OCI-LY7 (cell line): ENCODE measurements around the gene STIM2. TPM values are rescaled to one million over a fixed set of nuclear protein-coding genes. Genes with fewer than 3 reads are reported as not detected.

Experiments
- BruUV-seq: library from RNA; stranded (reverse); fragments of 400-500 nt; replicated peaks from 2 replicates; lab custom pipeline; 2021; lab: Mats Ljungman, UMichigan
- CTCF ChIA-PET: fragments of 300-600 bp; sonication (Branson Sonifier 250); formaldehyde crosslinking; loops from one replicate; lab custom pipeline; 2022; ENCODE audit warnings: antibody characterized with exemption; ENCODE audit not compliant: unreplicated experiment; lab: Charles Lee
- POLR2A ChIA-PET: fragments of 300-600 bp; sonication (Branson Sonifier 250); formaldehyde crosslinking; loops from one replicate; lab custom pipeline; 2022; ENCODE audit warnings: antibody characterized with exemption; lab: Charles Lee
- DNase-seq: peaks from one replicate; pipeline ENCODE4 v3.0.0-alpha.2; 2015; ENCODE audit warnings: low spot score
- H2AFZ ChIP-seq: fragments of 200-600 bp; sonication (generic), shearing (Covaris generic); 2 replicates; pipeline ENCODE4 v1.6.1; 2014; ENCODE audit warnings: mild to moderate bottlenecking, antibody characterized with exemption, low read length, moderate library complexity
- H3K27ac ChIP-seq: fragments of 200-600 bp; sonication (generic); 2 replicates; pipeline ENCODE4 v1.5.1; 2014; ENCODE audit warnings: mixed run types, low read depth, mild to moderate bottlenecking, moderate library complexity, low read length, inconsistent platforms; ENCODE audit not compliant: poor library complexity, severe bottlenecking
- H3K36me3 ChIP-seq: fragments of 200-600 bp; sonication (generic); 2 replicates; pipeline ENCODE4 v1.6.1; 2014; ENCODE audit warnings: mild to moderate bottlenecking, antibody characterized with exemption, low read length, moderate library complexity, mixed read lengths; ENCODE audit not compliant: insufficient read depth
- H3K4me1 ChIP-seq: fragments of 200-600 bp; sonication (generic); 2 replicates; pipeline ENCODE4 v1.5.1; 2014; ENCODE audit warnings: mild to moderate bottlenecking, low read length; ENCODE audit not compliant: insufficient read depth, poor library complexity, severe bottlenecking
- H3K4me2 ChIP-seq: fragments of 200-600 bp; sonication (generic); 2 replicates; pipeline ENCODE4 v1.6.1; 2014; ENCODE audit warnings: mild to moderate bottlenecking, low read length
- H3K4me3 ChIP-seq: fragments of 200-600 bp; sonication (generic); 2 replicates; pipeline ENCODE4 v1.5.1; 2014; ENCODE audit warnings: mild to moderate bottlenecking, low read depth, low read length; ENCODE audit not compliant: poor library complexity, severe bottlenecking
- H3K79me2 ChIP-seq: fragments of 200-600 bp; sonication (generic); 2 replicates; pipeline ENCODE4 v1.6.1; 2016; ENCODE audit warnings: low read depth, mild to moderate bottlenecking, low read length, moderate library complexity, mixed read lengths; ENCODE audit not compliant: insufficient read depth
- H3K9me2 ChIP-seq: fragments of 200-600 bp; sonication (generic); 2 replicates; pipeline ENCODE4 v1.6.1; 2016; ENCODE audit warnings: mild to moderate bottlenecking, low read length, mixed read lengths; ENCODE audit not compliant: insufficient read depth
- H3K9me3 ChIP-seq: fragments of 200-600 bp; sonication (generic); 2 replicates; pipeline ENCODE4 v1.6.1; 2014; ENCODE audit warnings: mild to moderate bottlenecking, mixed run types, low read length, mixed read lengths
- H4K20me1 ChIP-seq: fragments of 200-600 bp; sonication (generic); 2 replicates; pipeline ENCODE4 v1.6.1; 2014; ENCODE audit warnings: mild to moderate bottlenecking, antibody characterized with exemption, low read length, moderate library complexity, mixed read lengths; ENCODE audit not compliant: insufficient read depth
- EZH2phosphoT487 ChIP-seq: fragments of 200-600 bp; sonication (generic); IDR thresholded peaks from 2 replicates; pipeline ENCODE4 v1.6.1; 2018; ENCODE audit warnings: low read depth, borderline replicate concordance, mild to moderate bottlenecking, mixed run types, antibody characterized with exemption, low read length, moderate library complexity, mixed read lengths
- intact Hi-C: fragments of 100-400 bp; cut with micrococcal nuclease; formaldehyde crosslinking; loops from one replicate; pipeline ENCODE4 v1.10.0; 2022; ENCODE audit not compliant: unreplicated experiment
- total RNA-seq, 2 experiments: library from RNA; depleted of rRNA in 1 of 2; stranded (reverse); fragments of >200 nt in 1 of 2; shearing (Covaris generic) in 1 of 2; gene quantifications; 2 replicates each; pipeline ENCODE4 v1.2.3, GENCODE V29; 2014 to 2022
- TF ChIP-seq, protein P1 (sequence below): fragments of 200-600 bp; sonication (generic); conservative IDR thresholded peaks from 2 replicates; pipeline ENCODE4 v1.5.1; 2014; ENCODE audit warnings: mild to moderate bottlenecking, antibody characterized with exemption, low read length, moderate library complexity, mixed read lengths

Gene STIM2
- total RNA-seq, 2 experiments from 2014 or later: 108 to 309 TPM

DNA sequence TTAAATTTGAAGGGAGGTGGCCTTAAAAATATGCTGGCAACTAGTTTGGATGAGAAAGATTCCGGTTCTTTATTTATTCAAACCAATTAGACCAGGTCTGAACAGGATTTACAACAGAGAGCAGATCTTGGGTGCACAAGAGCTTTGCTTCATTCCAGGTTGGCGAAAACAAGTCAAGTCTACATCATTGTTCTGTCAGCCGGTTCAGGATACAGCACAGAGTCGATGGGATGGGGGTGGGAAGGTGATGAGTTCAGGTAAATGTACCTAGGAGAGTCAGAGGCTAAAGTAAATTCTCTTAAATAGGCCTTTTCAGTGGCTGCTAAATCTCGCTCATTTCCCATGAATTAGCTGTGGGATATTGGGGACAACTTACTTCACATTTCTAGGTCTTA lies 882 bp upstream of the STIM2 start:
- peak overlapping the region; percentile 92 for H3K4me2 ChIP-seq
- H3K79me2 ChIP-seq: peaks cover 56% of the 10 kb centered on the region
- peak overlapping the region; percentile 87 for H3K27ac ChIP-seq
- no peak overlapping the region; the same call in 1 of the 2 replicates for H2AFZ ChIP-seq
- peaks cover 33% of the 10 kb centered on the region for H3K4me1 ChIP-seq
- ChIA-PET POLR2A (interaction anchor here (0.7 to 11.9 kb wide), 14 partner anchors 11 to 990 kb away, joined by 3 to 440 read pairs (median 4); partner anchors contain the start of gene TBC1D19), CTCF (interaction anchor here (1.0 to 1.4 kb wide), 3 partner anchors 27 to 31 kb away, joined by 3 to 6 read pairs (median 6); no protein-coding TSS in a partner anchor)
- TSS peak; percentile 93 for BruUV-seq
- H3K9me3 ChIP-seq: no peaks in the 10 kb centered on the region
- peak overlapping the region; percentile 93 for H3K4me3 ChIP-seq
- H3K9me2 ChIP-seq: no peaks in the 10 kb centered on the region
- TF ChIP-seq EZH2phosphoT487: no peak
- TF ChIP-seq, protein P1, sequence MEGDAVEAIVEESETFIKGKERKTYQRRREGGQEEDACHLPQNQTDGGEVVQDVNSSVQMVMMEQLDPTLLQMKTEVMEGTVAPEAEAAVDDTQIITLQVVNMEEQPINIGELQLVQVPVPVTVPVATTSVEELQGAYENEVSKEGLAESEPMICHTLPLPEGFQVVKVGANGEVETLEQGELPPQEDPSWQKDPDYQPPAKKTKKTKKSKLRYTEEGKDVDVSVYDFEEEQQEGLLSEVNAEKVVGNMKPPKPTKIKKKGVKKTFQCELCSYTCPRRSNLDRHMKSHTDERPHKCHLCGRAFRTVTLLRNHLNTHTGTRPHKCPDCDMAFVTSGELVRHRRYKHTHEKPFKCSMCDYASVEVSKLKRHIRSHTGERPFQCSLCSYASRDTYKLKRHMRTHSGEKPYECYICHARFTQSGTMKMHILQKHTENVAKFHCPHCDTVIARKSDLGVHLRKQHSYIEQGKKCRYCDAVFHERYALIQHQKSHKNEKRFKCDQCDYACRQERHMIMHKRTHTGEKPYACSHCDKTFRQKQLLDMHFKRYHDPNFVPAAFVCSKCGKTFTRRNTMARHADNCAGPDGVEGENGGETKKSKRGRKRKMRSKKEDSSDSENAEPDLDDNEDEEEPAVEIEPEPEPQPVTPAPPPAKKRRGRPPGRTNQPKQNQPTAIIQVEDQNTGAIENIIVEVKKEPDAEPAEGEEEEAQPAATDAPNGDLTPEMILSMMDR: no peak
- H3K36me3 ChIP-seq: peaks cover 26% of the 10 kb centered on the region
- H4K20me1 ChIP-seq: peaks cover 21% of the 10 kb centered on the region
- intact Hi-C loops: loop anchor here (1.0 to 5.0 kb wide), 10 partner anchors 28 to 987 kb away; no protein-coding TSS in a partner anchor
- peak; percentile 52 for DNase-seq

GRCh38 chr4:26860922-26861433 lies 337 bp downstream of the STIM2 start:
- intact Hi-C loops: loop anchor here (1.0 to 5.0 kb wide), 10 partner anchors 23 to 402 kb away; no protein-coding TSS in a partner anchor
- BruUV-seq: no TSS peak
- peak; percentile 76 for DNase-seq
- Histone ChIP-seq H3K4me2 (peak overlapping the region; percentile 82), H3K79me2 (peaks cover 68% of the 10 kb centered on the region), H3K4me1 (peaks cover 35% of the 10 kb centered on the region), H3K9me2 (no peaks in the 10 kb centered on the region), H3K27ac (peak overlapping the region; percentile 87), H3K4me3 (peak overlapping the region; percentile 93), H2AFZ (no peak overlapping the region), H3K9me3 (no peaks in the 10 kb centered on the region), H3K36me3 (peaks cover 38% of the 10 kb centered on the region), H4K20me1 (peaks cover 32% of the 10 kb centered on the region)
- no peak for TF ChIP-seq EZH2phosphoT487
- TF ChIP-seq, protein P1: no peak
- POLR2A ChIA-PET: interaction anchor here (0.6 to 11.9 kb wide), 20 partner anchors 11 to 996 kb away, joined by 3 to 440 read pairs (median 5); partner anchors contain the start of gene TBC1D19
- CTCF ChIA-PET: no interaction called here
